ENCODE measurements around the gene STPG2. TPM values are rescaled to one million over a fixed set of nuclear protein-coding genes. Genes with fewer than 3 reads are reported as not detected.

STPG2 gene
- total and polyA plus RNA-seq, 2 of the 4 experiments (the other 2 are of a cell fraction) = not detected

GRCh38 chr4:97819294-97819693, 324.0 kb downstream of the STPG2 start:
- H4K91ac ChIP-seq (ENCODE audit: insufficient read depth, low read depth, low read length) = no peak overlapping the region
- no peaks in the 10 kb centered on the region for H3K36me3 ChIP-seq (ENCODE audit: control insufficient read depth, insufficient read depth, low read length)
- H3K27me3 ChIP-seq (ENCODE audit: control insufficient read depth, insufficient read depth, low read length) = no peaks in the 10 kb centered on the region
- no TSS peak for BruUV-seq (replicated peaks)
- no peak overlapping the region for H3K14ac ChIP-seq (replicated peaks; ENCODE audit: low read depth, low read length)
- H3K4me3 ChIP-seq (ENCODE audit: insufficient read depth, low read depth, low read length) = no peak overlapping the region
- H4K5ac ChIP-seq (ENCODE audit: low read depth, low read length) = no peak overlapping the region
- H2BK15ac ChIP-seq (ENCODE audit: low read depth, low read length) = no peak overlapping the region
- H3K56ac ChIP-seq (ENCODE audit: extremely low read depth, insufficient read depth, low read length) = no peak overlapping the region
- dilution Hi-C loops (cut with HindIII; ENCODE audit: low sequenced_read_pairs, unreplicated experiment) (no loop called here), in situ Hi-C loops (cut with MboI; ENCODE audit: low sequenced_read_pairs) (no loop called here), intact Hi-C loops (cut with micrococcal nuclease) (no loop called here)
- no peaks in the 10 kb centered on the region for H3K79me1 ChIP-seq (ENCODE audit: low read depth in 1 of 2, low read length in 2 of 2)
- H4K20me1 ChIP-seq (ENCODE audit: insufficient read depth, low read length) = no peaks in the 10 kb centered on the region
- no peak overlapping the region for H2AK9ac ChIP-seq (replicated peaks; ENCODE audit: low read depth, low read length, poor library complexity)
- no peak overlapping the region for H3K4ac ChIP-seq (ENCODE audit: low read depth, low read length)
- TF ChIP-seq SMC3 (IDR thresholded peaks at IDR 0.05; ENCODE audit: low read depth, low read length) = no peak
- no peak overlapping the region for H2AFZ ChIP-seq (replicated peaks; ENCODE audit: low read length, poor library complexity)
- H2BK5ac ChIP-seq (ENCODE audit: low read depth, low read length, poor library complexity, severe bottlenecking) = no peak overlapping the region
- no peak overlapping the region for H3K23ac ChIP-seq (ENCODE audit: low read depth, low read length)
- H3K9me1 ChIP-seq (ENCODE audit: insufficient read depth, low read length) = no peaks in the 10 kb centered on the region
- H3K4me2 ChIP-seq (ENCODE audit: low read depth, low read length) = no peak overlapping the region
- no peak overlapping the region for H4K8ac ChIP-seq (ENCODE audit: low read depth in 2 of 2, low read length in 2 of 2)
- ChIA-PET CTCF (no interaction called here), POLR2A (ENCODE audit: unreplicated experiment) (no interaction called here)
- no peak overlapping the region for H3K27ac ChIP-seq (ENCODE audit: insufficient read depth, low read length)
- no peaks in the 10 kb centered on the region for H3K4me1 ChIP-seq (ENCODE audit: control insufficient read depth, insufficient read depth, low read length)
- H3K18ac ChIP-seq (ENCODE audit: low read depth, low read length) = no peak overlapping the region
- no peak overlapping the region for H2AK5ac ChIP-seq (ENCODE audit: low read depth, low read length)
- no peak for ATAC-seq (ENCODE audit: low read depth)
- H3K9ac ChIP-seq (ENCODE audit: low read depth, low read length) = no peak overlapping the region
- no peak overlapping the region for H2BK20ac ChIP-seq (ENCODE audit: low read depth, low read length)
- no peak for DNase-seq
- H3K9me3 ChIP-seq (ENCODE audit: control insufficient read depth, insufficient read depth, low read length) = peaks cover 14% of the 10 kb centered on the region
- no peak overlapping the region for H2BK120ac ChIP-seq (ENCODE audit: low read depth, low read length)
- no CpG with 5 or more reads among the region's 1 CpG for WGBS, 2 experiments (ENCODE audit: extremely low coverage in 2 of 2, insufficient read length in 1 of 2)
